Right atrium auricular region (tissue), 2 donors: ENCODE data around the gene USP4. TPM values are rescaled to one million over a fixed set of nuclear protein-coding genes. Genes with fewer than 3 reads are reported as not detected.
A peak's percentile ranks its signal among the peaks of the same experiment; 100 is the strongest.

Source experiments
- DNase-seq: peaks from one replicate; pipeline ENCODE4 v3.0.0-alpha.2; 2019; ENCODE audit warnings: low spot score
- H3K27ac ChIP-seq, 2 donors: fragments of 200-600 bp; sonication (generic); 1 replicate in 1 of 2; 2 replicates in 1 of 2; pipeline ENCODE4 v1.5.1; 2016 to 2019
- H3K27me3 ChIP-seq, 2 donors: fragments of 200-600 bp; sonication (generic); one replicate each; pipeline versions ENCODE4 v1.5.1 to v1.6.0; 2017 to 2019
- H3K36me3 ChIP-seq: fragments of 200-600 bp; sonication (generic); one replicate; pipeline ENCODE4 v1.5.1; 2016
- H3K4me1 ChIP-seq, 2 donors: fragments of 200-600 bp; sonication (generic); one replicate each; pipeline versions ENCODE4 v1.5.1 to v1.6.0; 2017 to 2019
- H3K4me3 ChIP-seq, 2 donors: fragments of 200-600 bp; sonication (generic); 1 replicate in 1 of 2; 2 replicates in 1 of 2; pipeline ENCODE4 v1.5.1; 2017 to 2019; ENCODE audit warnings: mild to moderate bottlenecking in 1 of 2, moderate library complexity in 1 of 2
- H3K9me3 ChIP-seq, 2 donors: fragments of 200-600 bp; sonication (generic); one replicate each; pipeline ENCODE4 v1.5.1; 2019
- total RNA-seq, 2 donors: library from RNA; depleted of rRNA; stranded (reverse); fragments of >200 nt; gene quantifications; one replicate each; pipeline ENCODE4 v1.1.0, GENCODE V29; 2016
- TF ChIP-seq, protein P1 (sequence below), 2 donors: fragments of 200-600 bp; sonication (generic); IDR thresholded peaks; one replicate each; pipeline ENCODE4 v1.5.1; 2019; ENCODE audit warnings: antibody characterized with exemption in 2 of 2

USP4 gene
- total RNA-seq, 2 donors from 2014 or later: 9.8 to 13.5 TPM

DNA sequence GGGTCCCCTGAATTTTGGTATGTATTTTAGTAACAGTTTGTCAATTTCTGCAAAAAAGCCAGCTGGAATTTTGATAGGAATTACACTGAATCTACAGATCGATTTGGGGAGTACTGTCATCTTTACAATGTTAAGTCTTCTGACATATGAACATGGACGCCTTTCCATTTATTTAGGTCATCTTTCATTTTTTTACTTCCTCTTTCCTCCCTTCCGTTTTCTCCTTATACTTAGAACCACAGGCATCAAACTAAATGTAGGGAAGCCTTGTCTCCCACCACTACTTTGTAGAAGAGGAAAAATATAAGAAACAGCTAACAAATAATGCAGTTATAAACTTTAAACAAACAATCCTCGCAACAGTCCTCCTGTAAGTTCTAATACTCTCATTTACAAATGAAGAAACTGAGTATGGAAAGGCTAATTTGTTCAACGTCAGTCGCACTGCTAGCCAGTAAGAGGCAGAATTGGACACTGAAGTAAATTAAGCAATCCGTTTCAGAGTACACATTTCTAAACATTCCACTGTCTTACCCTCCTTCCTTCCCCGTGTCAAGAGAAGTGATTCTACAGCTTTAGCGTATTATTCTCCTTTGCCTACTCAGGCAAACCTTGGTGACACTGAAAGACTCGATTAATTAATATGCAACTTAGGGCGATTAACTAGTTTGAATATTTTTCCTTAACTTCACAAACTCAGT, 46.4 kb upstream of the USP4 start:
- Histone ChIP-seq H3K27me3 (no peaks in the 10 kb centered on the region), H3K27ac (no peak overlapping the region), H3K4me1 (peaks cover 0 to 37% of the 10 kb centered on the region in 2 donors), H3K4me3 (no peak overlapping the region), H3K9me3 (no peaks in the 10 kb centered on the region), H3K36me3 (no peaks in the 10 kb centered on the region)
- TF ChIP-seq, protein P1, sequence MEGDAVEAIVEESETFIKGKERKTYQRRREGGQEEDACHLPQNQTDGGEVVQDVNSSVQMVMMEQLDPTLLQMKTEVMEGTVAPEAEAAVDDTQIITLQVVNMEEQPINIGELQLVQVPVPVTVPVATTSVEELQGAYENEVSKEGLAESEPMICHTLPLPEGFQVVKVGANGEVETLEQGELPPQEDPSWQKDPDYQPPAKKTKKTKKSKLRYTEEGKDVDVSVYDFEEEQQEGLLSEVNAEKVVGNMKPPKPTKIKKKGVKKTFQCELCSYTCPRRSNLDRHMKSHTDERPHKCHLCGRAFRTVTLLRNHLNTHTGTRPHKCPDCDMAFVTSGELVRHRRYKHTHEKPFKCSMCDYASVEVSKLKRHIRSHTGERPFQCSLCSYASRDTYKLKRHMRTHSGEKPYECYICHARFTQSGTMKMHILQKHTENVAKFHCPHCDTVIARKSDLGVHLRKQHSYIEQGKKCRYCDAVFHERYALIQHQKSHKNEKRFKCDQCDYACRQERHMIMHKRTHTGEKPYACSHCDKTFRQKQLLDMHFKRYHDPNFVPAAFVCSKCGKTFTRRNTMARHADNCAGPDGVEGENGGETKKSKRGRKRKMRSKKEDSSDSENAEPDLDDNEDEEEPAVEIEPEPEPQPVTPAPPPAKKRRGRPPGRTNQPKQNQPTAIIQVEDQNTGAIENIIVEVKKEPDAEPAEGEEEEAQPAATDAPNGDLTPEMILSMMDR (IDR thresholded peaks at IDR 0.05): no peak
- no peak for DNase-seq

DNA sequence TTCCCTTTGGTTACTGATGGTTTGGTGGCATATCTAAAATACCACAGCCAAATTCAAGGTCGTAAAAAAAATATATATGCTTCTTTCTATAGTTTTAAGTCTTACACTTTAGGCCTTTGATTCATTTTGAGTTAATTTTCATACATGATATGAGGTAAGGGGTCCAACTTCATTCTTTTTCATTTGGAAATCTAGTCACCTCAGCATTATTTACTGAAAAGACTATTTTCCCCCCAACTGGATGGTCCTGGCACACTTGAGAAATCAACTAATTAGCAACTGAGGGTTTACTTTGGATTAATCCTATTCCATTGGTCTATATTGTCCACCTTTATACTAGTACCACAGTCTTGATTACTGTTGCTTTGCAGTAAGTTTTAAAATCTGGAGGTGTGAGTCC, 45.8 kb upstream of the USP4 start:
- H3K4me1 ChIP-seq: peaks cover 0 to 37% of the 10 kb centered on the region in 2 donors
- no peaks in the 10 kb centered on the region for H3K9me3 ChIP-seq
- TF ChIP-seq, protein P1 (IDR thresholded peaks at IDR 0.05): no peak
- no peaks in the 10 kb centered on the region for H3K36me3 ChIP-seq
- no peak overlapping the region for H3K27ac ChIP-seq
- no peak for DNase-seq
- H3K27me3 ChIP-seq: no peaks in the 10 kb centered on the region
- H3K4me3 ChIP-seq: no peak overlapping the region

DNA sequence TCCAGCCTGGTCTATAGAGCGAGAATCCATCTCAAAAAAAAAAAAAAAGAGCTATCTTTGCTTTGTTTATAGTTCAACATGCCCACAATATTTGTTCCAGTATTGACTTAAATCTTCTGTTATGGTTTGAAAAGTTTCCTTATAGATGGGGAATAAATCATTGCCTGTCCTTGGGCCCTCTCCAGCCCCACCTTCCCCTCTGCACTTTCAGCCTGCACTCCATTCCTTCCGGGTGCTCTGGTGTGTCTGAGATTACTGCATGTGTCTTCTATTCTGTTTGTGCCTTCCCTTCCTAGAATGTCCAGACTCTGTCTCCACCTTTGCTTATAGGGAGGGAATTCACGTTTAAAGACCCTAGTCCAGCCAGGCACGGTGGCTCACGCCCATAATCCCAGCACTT, 43.5 kb upstream of the USP4 start:
- TF ChIP-seq, protein P1 (IDR thresholded peaks at IDR 0.05): no peak
- H3K36me3 ChIP-seq: no peaks in the 10 kb centered on the region
- H3K4me3 ChIP-seq: no peak overlapping the region
- H3K9me3 ChIP-seq: no peaks in the 10 kb centered on the region
- H3K4me1 ChIP-seq: peaks cover 0 to 28% of the 10 kb centered on the region in 2 donors
- no peak overlapping the region for H3K27ac ChIP-seq
- no peaks in the 10 kb centered on the region for H3K27me3 ChIP-seq
- DNase-seq: no peak

DNA sequence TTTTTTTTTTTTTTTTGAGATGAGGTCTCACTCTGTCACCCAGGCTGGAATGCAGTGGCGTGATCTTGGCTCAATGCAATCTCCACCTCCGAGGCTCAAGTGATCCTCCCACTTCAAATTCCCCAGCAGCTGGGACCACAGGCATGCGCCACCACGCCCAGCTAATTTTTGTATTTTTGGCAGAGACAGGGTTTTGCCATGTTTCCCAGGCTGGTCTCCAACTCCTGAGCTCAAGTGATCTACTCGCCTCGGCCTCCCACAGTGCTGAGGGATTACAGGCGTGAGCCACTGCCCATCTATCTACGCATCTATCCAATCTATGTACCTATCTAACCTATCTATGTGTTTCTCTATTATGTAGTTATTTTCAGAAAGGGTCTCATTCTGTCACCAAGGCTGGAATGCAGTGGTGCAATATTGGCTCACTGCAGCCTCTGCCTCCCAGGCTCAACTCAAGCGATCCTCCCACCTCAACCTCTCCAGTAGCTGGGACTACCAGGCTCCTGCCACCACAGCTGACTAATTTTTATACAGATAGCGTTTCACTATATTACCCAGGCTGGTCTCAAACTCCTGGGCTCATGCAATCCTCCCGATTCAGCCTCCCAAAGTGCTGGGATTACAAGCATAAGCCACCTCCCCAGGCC, 38.5 kb upstream of the USP4 start:
- peak overlapping the region in 1 of 2 donors; percentile 39 for H3K27ac ChIP-seq
- no peaks in the 10 kb centered on the region for H3K9me3 ChIP-seq
- peaks cover 23% of the 10 kb centered on the region for H3K36me3 ChIP-seq
- DNase-seq: peak; percentile 68
- TF ChIP-seq, protein P1 (IDR thresholded peaks at IDR 0.05): no peak
- no peaks in the 10 kb centered on the region for H3K4me1 ChIP-seq
- H3K4me3 ChIP-seq: no peak overlapping the region
- H3K27me3 ChIP-seq: no peaks in the 10 kb centered on the region

DNA sequence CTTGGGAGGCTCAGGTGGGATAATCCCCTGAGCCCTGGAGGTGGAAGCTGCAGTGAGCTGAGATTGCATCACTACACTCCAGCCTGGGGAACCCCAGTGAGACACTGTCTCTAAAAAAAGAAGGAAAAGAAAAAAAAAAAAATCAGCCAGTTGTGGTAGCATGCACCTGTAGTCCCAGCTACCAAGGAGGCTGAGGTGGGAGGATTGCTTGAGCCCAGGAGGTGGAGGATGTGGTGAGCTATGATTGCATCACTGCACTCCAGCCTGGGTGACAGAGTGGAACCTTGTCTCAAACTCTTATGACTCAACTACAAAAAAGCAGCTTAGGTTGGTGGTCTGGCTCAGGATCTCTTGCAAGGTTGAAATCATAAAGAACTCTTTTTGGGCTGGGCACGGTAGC, 37.6 kb upstream of the USP4 start:
- no peaks in the 10 kb centered on the region for H3K4me1 ChIP-seq
- no peak for DNase-seq

More for the DNA sequence above, 37.6 kb upstream of the USP4 start:
- no peaks in the 10 kb centered on the region for H3K9me3 ChIP-seq
- H3K36me3 ChIP-seq: peaks cover 32% of the 10 kb centered on the region
- TF ChIP-seq, protein P1 (IDR thresholded peaks at IDR 0.05): no peak
- H3K27ac ChIP-seq: no peak overlapping the region
- no peaks in the 10 kb centered on the region for H3K27me3 ChIP-seq
- H3K4me3 ChIP-seq: no peak overlapping the region
